ENCODE results near the gene CPNE9.
"Not testable (repeated sequence)": the region's sequence is repeated elsewhere in the genome, so short reads cannot be mapped to it uniquely, and the experiment has no call there.

Gene CPNE9

GRCh38 chr3:9768141-9768775, 64.6 kb downstream of the CPNE9 start:
- FAIRE-seq, result no peak
- no peak for DNase-seq (ENCODE audit: insufficient read length, low spot score)
- TF ChIP-seq PAX5 (IDR thresholded peaks at IDR 0.05; ENCODE audit: insufficient read depth, low read length, severe bottlenecking) (no peak), SPI1 (IDR thresholded peaks at IDR 0.05; ENCODE audit: low read depth, low read length) (no peak), POU2F2 (IDR thresholded peaks at IDR 0.05; ENCODE audit: low read depth, low read length) (no peak), TAF1 (IDR thresholded peaks at IDR 0.05; ENCODE audit: low read depth, low read length) (no peak), POLR2A (IDR thresholded peaks at IDR 0.05; ENCODE audit: low read depth, low read length) (no peak), POLR2AphosphoS5 (IDR thresholded peaks at IDR 0.05; ENCODE audit: low read depth, low read length) (no peak)

- DNase-seq (ENCODE audit: insufficient read length, low spot score), result no peak
- TF ChIP-seq SPI1 (IDR thresholded peaks at IDR 0.05; ENCODE audit: low read depth, low read length), result no peak
- TF ChIP-seq PAX5 (IDR thresholded peaks at IDR 0.05; ENCODE audit: insufficient read depth, low read length, severe bottlenecking), result no peak
- no peak for TF ChIP-seq POLR2A (IDR thresholded peaks at IDR 0.05; ENCODE audit: low read depth, low read length)
- no peak for TF ChIP-seq POLR2AphosphoS5 (IDR thresholded peaks at IDR 0.05; ENCODE audit: low read depth, low read length)
- no peak for TF ChIP-seq TAF1 (IDR thresholded peaks at IDR 0.05; ENCODE audit: low read depth, low read length)
- no peak for TF ChIP-seq POU2F2 (IDR thresholded peaks at IDR 0.05; ENCODE audit: low read depth, low read length)
- FAIRE-seq, result no peak
These were observed 65.4 kb downstream of the CPNE9 start for GRCh38 chr3:9769012-9769411.

GRCh38 chr3:9769426-9770275, 66.0 kb downstream of the CPNE9 start, which contains the start of gene CAMK1:
TSS of gene CAMK1 (minus strand) at chr3:9769947. CDS start at chr3:9767749, 2,198 bp downstream.
- DNase-seq (ENCODE audit: insufficient read length, low spot score) (peak; percentile 71), FAIRE-seq (no peak)
- TF ChIP-seq POLR2A (IDR thresholded peaks at IDR 0.05; ENCODE audit: low read depth, low read length) (no peak), POLR2AphosphoS5 (IDR thresholded peaks at IDR 0.05; ENCODE audit: low read depth, low read length) (no peak), PAX5 (IDR thresholded peaks at IDR 0.05; ENCODE audit: insufficient read depth, low read length, severe bottlenecking) (no peak), SPI1 (IDR thresholded peaks at IDR 0.05; ENCODE audit: low read depth, low read length) (no peak), POU2F2 (IDR thresholded peaks at IDR 0.05; ENCODE audit: low read depth, low read length) (no peak), TAF1 (IDR thresholded peaks at IDR 0.05; ENCODE audit: low read depth, low read length) (no peak)

- FAIRE-seq (no peak), DNase-seq (ENCODE audit: insufficient read length, low spot score) (no peak)
- no peak for TF ChIP-seq POLR2AphosphoS5 (IDR thresholded peaks at IDR 0.05; ENCODE audit: low read depth, low read length)
- TF ChIP-seq SPI1 (IDR thresholded peaks at IDR 0.05; ENCODE audit: low read depth, low read length), result no peak
- no peak for TF ChIP-seq PAX5 (IDR thresholded peaks at IDR 0.05; ENCODE audit: insufficient read depth, low read length, severe bottlenecking)
These were observed 66.7 kb downstream of the CPNE9 start for GRCh38 chr3:9770276-9770812.

- not testable (repeated sequence) for DNase-seq (ENCODE audit: insufficient read length, low spot score); FAIRE-seq
These were observed 67.4 kb downstream of the CPNE9 start for GRCh38 chr3:9771007-9771406.

- DNase-seq (ENCODE audit: insufficient read length, low spot score), result no peak
- TF ChIP-seq TAF1 (IDR thresholded peaks at IDR 0.05; ENCODE audit: low read depth, low read length) (no peak), SPI1 (IDR thresholded peaks at IDR 0.05; ENCODE audit: low read depth, low read length) (no peak), POLR2A (IDR thresholded peaks at IDR 0.05; ENCODE audit: low read depth, low read length) (no peak), POU2F2 (IDR thresholded peaks at IDR 0.05; ENCODE audit: low read depth, low read length) (no peak), POLR2AphosphoS5 (IDR thresholded peaks at IDR 0.05; ENCODE audit: low read depth, low read length) (no peak), PAX5 (IDR thresholded peaks at IDR 0.05; ENCODE audit: insufficient read depth, low read length, severe bottlenecking) (no peak)
- FAIRE-seq, result no peak
These were observed 73.5 kb downstream of the CPNE9 start for GRCh38 chr3:9776896-9777693.

- no peak for TF ChIP-seq POLR2A (IDR thresholded peaks at IDR 0.05; ENCODE audit: low read depth, low read length)
- TF ChIP-seq TAF1 (IDR thresholded peaks at IDR 0.05; ENCODE audit: low read depth, low read length), result no peak
- TF ChIP-seq POU2F2 (IDR thresholded peaks at IDR 0.05; ENCODE audit: low read depth, low read length), result no peak
- no peak for TF ChIP-seq POLR2AphosphoS5 (IDR thresholded peaks at IDR 0.05; ENCODE audit: low read depth, low read length)
- no peak for TF ChIP-seq PAX5 (IDR thresholded peaks at IDR 0.05; ENCODE audit: insufficient read depth, low read length, severe bottlenecking)
- no peak for TF ChIP-seq SPI1 (IDR thresholded peaks at IDR 0.05; ENCODE audit: low read depth, low read length)
- FAIRE-seq, result no peak
These were observed 74.0 kb downstream of the CPNE9 start for GRCh38 chr3:9777694-9778021.

GRCh38 chr3:9778143-9779074, 74.8 kb downstream of the CPNE9 start:
- TF ChIP-seq PAX5 (IDR thresholded peaks at IDR 0.05; ENCODE audit: insufficient read depth, low read length, severe bottlenecking) (no peak), POLR2A (IDR thresholded peaks at IDR 0.05; ENCODE audit: low read depth, low read length) (no peak), TAF1 (IDR thresholded peaks at IDR 0.05; ENCODE audit: low read depth, low read length) (no peak), POLR2AphosphoS5 (IDR thresholded peaks at IDR 0.05; ENCODE audit: low read depth, low read length) (no peak), POU2F2 (IDR thresholded peaks at IDR 0.05; ENCODE audit: low read depth, low read length) (no peak), SPI1 (IDR thresholded peaks at IDR 0.05; ENCODE audit: low read depth, low read length) (no peak)
- DNase-seq (ENCODE audit: insufficient read length, low spot score), result no peak
- FAIRE-seq, result peak; percentile 33

More at GRCh38 chr3:9777694-9778021, 74.0 kb downstream of the CPNE9 start:
- DNase-seq (ENCODE audit: insufficient read length, low spot score), result no peak
